Activated naive CD4-positive, alpha-beta T cell treated with anti-CD3 and anti-CD28 coated beads, Interleukin-2, amount 50 U/mL, for 72 hours (primary cell): ENCODE measurements around the gene KCNMA1. TPM values are rescaled to one million over a fixed set of nuclear protein-coding genes. Genes with fewer than 3 reads are reported as not detected.

ENCODE experiments used
- ATAC-seq, 2 donors: fragments of 150-1000 bp; cut with Tn5 transposase; 2 replicates each; pipeline ENCODE4 v1.10.0; 2021; ENCODE audit warnings: mild to moderate bottlenecking in 2 of 2, moderate library complexity in 2 of 2
- DNase-seq, 2 donors: peaks; one replicate each; pipeline ENCODE4 v3.0.0; 2021 to 2022; ENCODE audit warnings: low spot score in 2 of 2
- H3K27ac Mint-ChIP-seq, 2 donors: one replicate each; pipeline ENCODE4 v1.8.0; 2022; ENCODE audit warnings: mild to moderate bottlenecking in 2 of 2, mixed read lengths in 2 of 2
- H3K36me3 Mint-ChIP-seq, 2 donors: one replicate each; pipeline ENCODE4 v1.8.0; 2022; ENCODE audit warnings: mixed read lengths in 2 of 2
- H3K9me3 Mint-ChIP-seq, 2 donors: one replicate each; pipeline ENCODE4 v1.8.0; 2022; ENCODE audit warnings: mixed read lengths in 2 of 2
- total RNA-seq, 2 donors: library from RNA; stranded (reverse); gene quantifications; one replicate each; pipeline ENCODE4 v1.2.3, GENCODE V29; 2022

The KCNMA1 gene
- total RNA-seq, 2 donors from 2014 or later, result not detected

- Mint-ChIP-seq H3K36me3 (no peaks in the 10 kb centered on the region), H3K9me3 (no peaks in the 10 kb centered on the region), H3K27ac (no peak overlapping the region)
- ATAC-seq (no peak), DNase-seq (no peak)
These were observed 72.0 kb downstream of the KCNMA1 start for GRCh38 chr10:77565590-77566023.

- DNase-seq (no peak), ATAC-seq (no peak)
- Mint-ChIP-seq H3K27ac (no peak overlapping the region), H3K36me3 (no peaks in the 10 kb centered on the region), H3K9me3 (no peaks in the 10 kb centered on the region)
These were observed 72.6 kb downstream of the KCNMA1 start for GRCh38 chr10:77564731-77565589.

GRCh38 chr10:77563638-77564270 is 73.9 kb downstream of the KCNMA1 start:
- H3K27ac Mint-ChIP-seq, result no peak overlapping the region
- H3K9me3 Mint-ChIP-seq, result no peaks in the 10 kb centered on the region
- ATAC-seq (no peak), DNase-seq (no peak)
- H3K36me3 Mint-ChIP-seq, result no peaks in the 10 kb centered on the region

- Mint-ChIP-seq H3K36me3 (no peaks in the 10 kb centered on the region), H3K9me3 (no peaks in the 10 kb centered on the region), H3K27ac (no peak overlapping the region)
- DNase-seq (no peak), ATAC-seq (no peak)
These were observed 74.9 kb downstream of the KCNMA1 start for GRCh38 chr10:77562742-77563141.

- Mint-ChIP-seq H3K36me3 (no peaks in the 10 kb centered on the region), H3K9me3 (no peaks in the 10 kb centered on the region), H3K27ac (no peak overlapping the region)
- ATAC-seq, result no peak
- no peak for DNase-seq
These were observed 75.6 kb downstream of the KCNMA1 start for GRCh38 chr10:77561991-77562390.

GRCh38 chr10:77560471-77560870 is 77.1 kb downstream of the KCNMA1 start:
- H3K36me3 Mint-ChIP-seq, result no peaks in the 10 kb centered on the region
- DNase-seq, result no peak
- no peak overlapping the region for H3K27ac Mint-ChIP-seq
- H3K9me3 Mint-ChIP-seq, result no peaks in the 10 kb centered on the region
- ATAC-seq, result no peak

GRCh38 chr10:77560052-77560451 is 77.6 kb downstream of the KCNMA1 start:
- Mint-ChIP-seq H3K27ac (no peak overlapping the region), H3K9me3 (no peaks in the 10 kb centered on the region), H3K36me3 (no peaks in the 10 kb centered on the region)
- DNase-seq (no peak), ATAC-seq (no peak)

GRCh38 chr10:77556990-77557601 is 80.5 kb downstream of the KCNMA1 start:
- no peak overlapping the region for H3K27ac Mint-ChIP-seq
- no peak for DNase-seq
- H3K9me3 Mint-ChIP-seq, result no peaks in the 10 kb centered on the region
- ATAC-seq, result no peak
- H3K36me3 Mint-ChIP-seq, result no peaks in the 10 kb centered on the region

- ATAC-seq (no peak), DNase-seq (no peak)
- no peaks in the 10 kb centered on the region for H3K9me3 Mint-ChIP-seq
- H3K36me3 Mint-ChIP-seq, result no peaks in the 10 kb centered on the region
- no peak overlapping the region for H3K27ac Mint-ChIP-seq
These were observed 81.9 kb downstream of the KCNMA1 start for GRCh38 chr10:77555591-77556212.

- Mint-ChIP-seq H3K36me3 (no peaks in the 10 kb centered on the region), H3K27ac (no peak overlapping the region), H3K9me3 (no peaks in the 10 kb centered on the region)
- DNase-seq (no peak), ATAC-seq (no peak)
These were observed 82.6 kb downstream of the KCNMA1 start for GRCh38 chr10:77554996-77555397.

GRCh38 chr10:77553966-77554365 is 83.6 kb downstream of the KCNMA1 start:
- DNase-seq (no peak), ATAC-seq (no peak)
- Mint-ChIP-seq H3K36me3 (no peaks in the 10 kb centered on the region), H3K27ac (no peak overlapping the region), H3K9me3 (no peaks in the 10 kb centered on the region)

GRCh38 chr10:77553311-77553710 is 84.3 kb downstream of the KCNMA1 start:
- H3K36me3 Mint-ChIP-seq, result no peaks in the 10 kb centered on the region
- DNase-seq, result no peak
- ATAC-seq, result no peak
- no peaks in the 10 kb centered on the region for H3K9me3 Mint-ChIP-seq
- no peak overlapping the region for H3K27ac Mint-ChIP-seq

- Mint-ChIP-seq H3K9me3 (no peaks in the 10 kb centered on the region), H3K36me3 (no peaks in the 10 kb centered on the region), H3K27ac (no peak overlapping the region)
- ATAC-seq (no peak), DNase-seq (no peak)
These were observed 85.4 kb downstream of the KCNMA1 start for GRCh38 chr10:77552252-77552651.

GRCh38 chr10:77550378-77550777 is 87.2 kb downstream of the KCNMA1 start:
- no peak for ATAC-seq
- Mint-ChIP-seq H3K27ac (no peak overlapping the region), H3K36me3 (no peaks in the 10 kb centered on the region), H3K9me3 (peaks cover 0 to 3% of the 10 kb centered on the region in 2 donors)
- no peak for DNase-seq

- Mint-ChIP-seq H3K36me3 (no peaks in the 10 kb centered on the region), H3K9me3 (peaks cover 3 to 4% of the 10 kb centered on the region in 2 donors), H3K27ac (no peak overlapping the region)
- DNase-seq (no peak), ATAC-seq (no peak)
These were observed 88.9 kb downstream of the KCNMA1 start for GRCh38 chr10:77548671-77549070.

- no peak overlapping the region for H3K27ac Mint-ChIP-seq
- no peaks in the 10 kb centered on the region for H3K36me3 Mint-ChIP-seq
- ATAC-seq, result no peak
- no peak for DNase-seq
- H3K9me3 Mint-ChIP-seq, result peaks cover 8% of the 10 kb centered on the region in 2 donors
These were observed 89.5 kb downstream of the KCNMA1 start for GRCh38 chr10:77548157-77548556.
